HPDE6-E6E7 (cell line): ENCODE measurements around the gene RNASEL.
A peak's percentile ranks its signal among the peaks of the same experiment; 100 is the strongest.
"Not testable (repeated sequence)": the region's sequence is repeated elsewhere in the genome, so short reads cannot be mapped to it uniquely, and the experiment has no call there.

Source experiments
- DNase-seq: peaks from one replicate; pipeline ENCODE4 v3.0.0; 2011; ENCODE audit warnings: missing footprints; ENCODE audit errors: extremely low spot score

RNASEL gene, protein sequence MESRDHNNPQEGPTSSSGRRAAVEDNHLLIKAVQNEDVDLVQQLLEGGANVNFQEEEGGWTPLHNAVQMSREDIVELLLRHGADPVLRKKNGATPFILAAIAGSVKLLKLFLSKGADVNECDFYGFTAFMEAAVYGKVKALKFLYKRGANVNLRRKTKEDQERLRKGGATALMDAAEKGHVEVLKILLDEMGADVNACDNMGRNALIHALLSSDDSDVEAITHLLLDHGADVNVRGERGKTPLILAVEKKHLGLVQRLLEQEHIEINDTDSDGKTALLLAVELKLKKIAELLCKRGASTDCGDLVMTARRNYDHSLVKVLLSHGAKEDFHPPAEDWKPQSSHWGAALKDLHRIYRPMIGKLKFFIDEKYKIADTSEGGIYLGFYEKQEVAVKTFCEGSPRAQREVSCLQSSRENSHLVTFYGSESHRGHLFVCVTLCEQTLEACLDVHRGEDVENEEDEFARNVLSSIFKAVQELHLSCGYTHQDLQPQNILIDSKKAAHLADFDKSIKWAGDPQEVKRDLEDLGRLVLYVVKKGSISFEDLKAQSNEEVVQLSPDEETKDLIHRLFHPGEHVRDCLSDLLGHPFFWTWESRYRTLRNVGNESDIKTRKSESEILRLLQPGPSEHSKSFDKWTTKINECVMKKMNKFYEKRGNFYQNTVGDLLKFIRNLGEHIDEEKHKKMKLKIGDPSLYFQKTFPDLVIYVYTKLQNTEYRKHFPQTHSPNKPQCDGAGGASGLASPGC

DNA sequence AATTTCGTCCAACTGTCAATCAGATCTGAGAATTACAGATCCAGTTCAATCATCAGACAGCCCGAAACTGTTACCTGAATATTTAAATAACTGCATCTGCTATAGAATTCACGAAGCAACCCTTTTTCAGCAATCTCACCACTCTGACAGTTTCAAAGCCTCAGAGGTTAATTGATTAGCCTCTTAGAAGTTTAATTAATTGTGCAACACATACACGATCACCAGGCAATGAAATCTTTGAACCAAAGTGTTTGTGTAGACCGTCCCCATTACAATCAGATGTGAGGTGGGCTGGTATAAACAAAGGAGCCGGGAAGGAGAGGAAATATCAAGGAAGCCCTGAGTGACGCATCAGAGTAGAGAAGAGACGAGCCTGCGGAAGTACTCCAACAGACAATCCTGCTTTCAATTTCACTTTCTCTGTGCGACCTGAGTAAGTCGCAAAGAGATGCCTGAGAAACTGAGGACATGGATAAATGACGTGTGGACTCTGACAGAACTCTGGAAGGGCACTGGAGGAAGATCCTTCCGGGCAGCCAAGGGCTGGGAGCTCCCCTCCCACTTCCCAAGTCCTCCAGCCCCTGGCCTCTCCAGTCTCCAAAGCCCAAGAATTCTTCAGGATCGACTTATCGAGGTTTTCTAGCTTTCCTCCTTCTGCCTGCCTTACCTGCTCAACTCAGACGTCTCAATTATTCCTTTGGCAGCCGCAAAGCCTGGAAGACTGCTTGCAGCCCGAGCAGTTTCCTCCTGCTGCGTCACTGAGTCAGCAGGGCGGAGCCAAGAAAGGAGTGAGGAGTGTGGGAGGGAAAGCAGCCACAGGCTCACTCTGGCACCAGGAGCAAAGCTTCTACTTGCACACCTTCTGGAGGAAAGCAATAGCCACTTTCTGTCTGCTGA is at the start of gene RNASEL:
Gene RNASEL, minus strand, starts transcription at position 757 of the 897 bp plus-strand sequence. CDS start 2,450 bp downstream, outside the sequence.
- DNase-seq: peak; percentile 81

DNA sequence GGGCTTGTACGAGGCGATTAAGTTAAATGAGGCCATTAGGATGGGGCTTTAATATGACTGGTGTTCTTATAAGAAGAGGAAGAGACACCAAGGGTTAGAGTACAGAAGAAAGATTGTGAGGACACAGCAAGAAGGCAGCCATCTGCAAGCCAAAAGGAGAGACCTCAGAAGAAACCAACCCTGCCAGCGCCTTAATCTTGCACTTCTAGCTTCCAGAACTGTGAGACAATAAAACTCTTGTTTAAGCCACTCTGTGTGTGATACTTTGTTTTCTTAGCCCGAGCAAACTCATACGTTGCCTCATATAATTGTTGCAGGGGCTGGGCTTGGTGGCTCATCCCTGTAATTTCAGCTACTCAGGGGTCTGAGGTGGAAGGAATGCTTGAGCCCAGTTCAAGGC is 48.7 kb upstream of the RNASEL start:
- no peak for DNase-seq

DNA sequence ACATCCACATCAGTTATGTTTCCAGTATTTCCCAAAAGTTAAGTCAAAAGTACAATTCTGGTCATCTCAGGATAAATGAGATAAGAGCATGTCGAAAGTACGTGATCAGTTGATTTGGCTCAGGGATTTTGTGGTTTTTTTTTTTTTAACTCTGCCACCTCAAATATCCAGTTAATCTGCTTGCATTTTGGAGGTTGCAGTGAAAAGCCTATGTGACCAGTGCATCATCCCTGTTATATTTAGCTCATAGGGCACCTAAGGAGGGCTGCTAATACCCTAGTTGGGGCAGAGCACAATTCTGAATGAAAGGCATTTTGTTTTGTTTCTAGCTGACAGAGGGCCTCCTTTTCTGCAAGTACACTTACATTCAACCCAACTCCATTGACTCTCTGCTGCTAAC is 46.8 kb upstream of the RNASEL start:
- DNase-seq: no peak

DNA sequence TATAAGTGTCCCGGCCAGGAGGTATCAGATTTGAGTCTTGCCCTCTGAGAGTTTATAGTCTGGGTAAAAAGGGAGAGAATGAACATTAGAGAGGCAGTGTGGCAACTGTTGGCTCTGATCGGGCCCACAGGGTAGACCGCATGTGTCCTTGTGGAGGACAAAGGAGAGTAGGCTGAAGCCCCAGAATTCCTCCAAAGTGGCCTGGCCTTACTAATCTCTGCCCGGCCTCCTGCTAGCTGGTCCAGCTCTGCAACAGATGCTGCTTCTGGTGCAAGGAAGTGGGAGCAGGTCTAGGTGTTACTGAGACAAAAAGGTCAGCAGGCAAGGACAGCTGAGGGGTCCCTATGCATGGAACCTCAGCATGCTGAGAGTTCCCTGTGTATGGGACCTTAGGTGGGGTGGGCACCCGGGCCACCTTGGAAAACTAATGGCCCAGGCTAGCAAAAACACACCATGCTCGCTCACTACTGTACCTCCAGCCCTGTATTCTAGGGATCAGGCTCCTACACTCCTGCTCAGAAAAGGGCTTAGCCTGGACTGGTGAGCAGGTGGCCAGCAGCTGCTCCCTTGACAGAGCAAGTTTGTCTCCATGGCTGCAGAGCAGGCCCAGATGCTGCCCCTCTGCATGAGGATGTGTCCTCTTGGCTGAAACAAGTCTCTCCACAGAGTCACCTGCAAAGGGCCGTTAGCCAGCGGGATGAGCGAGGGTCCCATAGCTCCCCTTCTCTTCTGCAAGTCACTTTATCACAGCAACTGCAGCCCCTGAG is 45.4 kb upstream of the RNASEL start:
- DNase-seq: no peak

DNA sequence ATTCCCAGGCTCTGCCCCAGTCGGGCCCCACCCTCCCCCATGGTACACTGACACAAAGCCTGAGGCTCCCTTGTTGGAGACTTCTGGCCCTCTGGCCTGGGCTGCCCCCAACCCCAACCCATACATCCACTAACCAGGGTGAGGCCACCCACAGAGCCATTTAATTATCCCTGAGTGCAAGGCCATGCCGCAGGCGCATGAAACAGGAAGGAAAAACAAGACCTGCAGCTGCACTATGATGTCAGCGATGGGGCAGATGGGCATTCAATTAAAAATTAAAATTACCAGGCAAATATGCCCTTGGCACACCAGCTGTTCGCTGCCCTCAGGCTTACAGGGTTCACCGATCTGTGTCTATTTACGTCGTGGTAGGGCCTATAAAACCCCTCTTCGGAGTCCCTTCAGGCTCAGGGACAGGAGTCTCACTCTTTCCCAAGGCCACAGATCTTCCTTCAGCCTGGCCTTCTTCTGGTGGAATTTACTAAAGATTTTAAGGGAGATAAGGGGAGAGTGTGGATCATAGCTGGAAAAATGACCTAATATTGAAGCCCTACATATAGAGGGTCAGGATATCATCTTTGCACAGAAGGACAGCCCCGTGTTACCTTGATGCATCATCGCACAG is 44.7 kb upstream of the RNASEL start:
- DNase-seq: no peak

DNA sequence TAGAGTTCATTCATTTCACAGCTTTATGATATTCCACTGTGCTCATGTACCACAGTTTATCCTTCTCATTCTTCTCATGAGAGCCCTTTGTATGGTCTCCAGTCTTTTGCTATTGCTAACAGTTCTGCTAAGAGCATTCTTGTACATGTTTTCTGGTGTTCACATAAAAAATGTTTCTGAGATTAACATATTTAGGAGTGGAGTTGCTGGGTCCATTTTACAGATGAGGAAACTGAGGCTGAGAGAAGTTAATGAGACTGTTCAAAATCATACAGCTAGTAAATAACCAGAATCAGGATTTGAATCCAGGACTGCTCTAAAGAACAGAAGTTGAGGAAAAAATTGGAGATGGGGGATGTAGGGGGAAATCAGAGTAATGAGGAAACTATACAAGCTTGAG is 44.0 kb upstream of the RNASEL start:
- no peak for DNase-seq

DNA sequence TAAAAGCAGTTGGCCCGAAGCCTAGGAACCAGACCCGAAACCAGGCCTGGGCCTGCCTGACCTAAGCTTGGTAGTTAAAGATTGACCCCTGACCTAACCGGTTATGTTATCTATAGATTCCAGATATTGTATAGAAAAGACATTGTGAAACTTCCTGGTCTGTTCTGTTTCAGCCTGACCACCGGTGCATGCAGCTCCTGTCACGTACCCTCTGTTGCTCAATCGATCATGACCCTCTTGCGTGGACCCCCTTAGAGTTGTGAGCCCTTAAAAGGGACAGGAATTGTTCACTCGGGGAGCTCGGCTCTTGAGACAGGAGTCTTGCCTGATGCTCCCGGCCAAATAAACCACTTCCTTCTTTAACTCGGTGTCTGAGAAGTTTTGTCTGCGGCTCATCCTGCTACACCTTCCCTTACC is 43.4 kb upstream of the RNASEL start:
- not testable (repeated sequence) for DNase-seq

DNA sequence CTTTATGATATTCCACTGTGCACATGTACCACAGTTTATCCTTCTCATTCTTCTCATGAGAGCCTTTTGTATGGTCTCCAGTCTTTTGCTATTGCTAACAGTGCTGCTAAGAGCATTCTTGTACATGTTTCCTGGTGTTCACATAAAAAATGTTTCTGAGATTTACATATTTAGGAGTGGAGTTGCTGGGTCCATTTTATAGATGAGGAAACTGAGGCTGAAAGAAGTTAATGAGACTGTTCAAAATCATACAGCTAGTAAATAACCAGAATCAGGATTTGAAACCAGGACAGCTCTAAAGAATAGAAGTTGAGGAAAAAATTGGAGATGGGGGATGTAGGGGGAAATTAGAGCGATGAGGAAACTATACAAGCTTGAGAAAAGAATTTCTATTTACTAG is 42.9 kb upstream of the RNASEL start:
- DNase-seq: no peak

DNA sequence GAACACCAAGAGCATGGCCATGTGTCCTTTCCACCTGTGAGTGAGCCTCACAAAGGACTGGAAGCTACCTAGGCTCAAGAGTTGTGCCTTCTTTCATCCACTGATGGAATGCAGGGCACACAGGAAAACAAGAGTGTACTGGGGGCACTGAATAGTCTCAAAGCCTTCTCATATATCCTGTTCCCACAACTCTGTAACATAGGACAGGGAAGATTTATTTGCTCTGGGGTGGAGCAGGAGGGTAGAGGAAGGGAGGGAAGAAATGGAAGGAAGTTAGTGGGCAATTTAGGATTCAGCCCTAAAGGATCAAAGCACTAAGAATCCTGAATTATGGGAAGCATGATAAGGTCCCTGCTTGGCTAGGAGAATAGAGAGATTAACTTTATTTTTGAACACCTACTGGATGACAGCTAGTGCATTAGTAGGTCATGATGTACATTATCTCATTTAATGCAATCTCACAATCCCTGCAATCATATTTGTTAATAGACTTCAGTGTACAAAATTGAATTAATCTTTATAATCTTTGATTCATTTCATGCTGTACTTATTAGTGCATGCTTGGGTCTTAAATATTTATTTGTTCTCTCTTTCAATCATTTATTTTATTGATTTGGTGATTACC is 42.1 kb upstream of the RNASEL start:
- no peak for DNase-seq

DNA sequence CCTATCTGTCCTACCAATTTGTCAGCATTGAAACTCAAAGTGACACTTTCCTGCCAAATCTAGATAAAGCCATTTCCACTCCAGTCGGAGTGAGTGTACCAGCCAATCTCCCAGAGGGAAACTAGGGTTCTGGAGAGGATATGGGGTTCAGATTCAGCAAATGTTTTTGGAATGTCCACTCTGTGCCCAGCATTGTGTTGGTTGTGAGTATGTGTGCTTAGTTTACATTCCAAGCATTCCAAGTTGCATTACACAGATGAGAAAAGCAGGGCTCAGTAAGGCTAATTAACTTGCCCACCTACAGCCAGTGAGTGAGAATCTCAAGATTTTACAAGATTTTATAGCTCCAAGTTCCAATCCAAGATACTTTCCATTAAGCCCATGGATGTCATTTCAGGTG is 41.5 kb upstream of the RNASEL start:
- no peak for DNase-seq

DNA sequence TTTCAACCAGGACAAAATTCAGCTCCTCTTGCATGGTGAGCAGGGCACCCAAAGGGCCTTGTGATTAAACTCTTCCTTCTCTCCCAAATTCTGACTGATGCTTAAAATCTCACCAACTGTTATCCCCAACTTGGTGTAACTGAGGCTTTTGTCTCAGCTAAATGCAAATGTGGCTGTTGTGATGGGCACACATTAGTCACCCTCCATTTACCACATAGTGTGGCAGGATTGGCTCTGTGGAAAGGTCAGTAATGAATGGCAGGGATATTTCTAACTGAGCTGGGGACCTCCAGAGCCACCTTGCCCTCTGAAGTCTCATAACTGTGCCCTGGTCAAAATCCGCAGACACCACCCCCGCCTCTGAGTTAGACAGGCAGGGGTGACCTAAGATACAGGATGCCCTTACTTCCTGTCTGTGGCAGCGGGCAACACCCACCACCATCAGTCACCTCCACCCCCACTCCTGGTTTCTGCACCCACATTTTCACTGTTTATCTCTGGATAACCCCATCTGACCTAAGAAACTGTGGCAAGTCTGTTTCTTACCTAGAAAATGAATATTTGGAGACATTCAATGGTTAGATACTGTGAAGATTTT is 40.5 kb upstream of the RNASEL start:
- DNase-seq: no peak

DNA sequence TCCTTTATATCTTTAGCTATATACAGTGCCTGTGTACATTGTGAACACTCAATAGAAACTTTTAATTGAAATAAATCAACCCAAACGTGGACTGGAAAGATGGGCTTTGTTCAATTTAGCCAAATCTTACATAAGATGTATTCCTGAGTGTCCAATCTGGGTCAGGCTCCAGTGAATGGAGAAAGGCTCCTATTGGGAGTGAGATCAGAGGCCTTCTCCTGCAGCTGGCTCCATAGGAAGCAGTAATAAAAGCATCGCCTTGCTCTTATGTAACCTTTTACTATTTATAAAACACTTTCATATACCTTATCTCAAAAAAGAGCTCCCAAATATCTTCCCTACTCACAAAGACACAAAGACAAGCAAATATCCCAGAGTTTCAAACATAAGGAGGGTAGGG is 40.0 kb upstream of the RNASEL start:
- DNase-seq: no peak

DNA sequence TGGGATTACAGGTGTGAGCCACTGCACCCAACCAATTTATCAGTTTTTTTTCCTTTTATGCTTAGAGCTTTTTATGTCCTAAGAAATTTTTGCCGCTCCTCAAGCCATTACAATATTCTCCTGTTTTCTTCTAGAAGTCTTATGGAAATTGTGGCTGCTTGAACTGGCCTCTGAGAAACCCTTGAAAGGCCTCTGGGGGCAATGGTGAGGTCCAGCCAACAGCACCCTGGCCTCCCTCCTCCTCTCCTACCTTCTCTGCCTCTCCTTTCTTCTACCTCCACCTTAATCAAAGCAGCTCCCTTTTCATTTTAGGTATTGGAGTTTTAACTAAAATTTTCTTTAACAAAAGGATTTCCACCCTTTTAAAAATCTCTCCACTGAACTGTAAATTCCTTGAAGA is 39.6 kb upstream of the RNASEL start:
- no peak for DNase-seq

DNA sequence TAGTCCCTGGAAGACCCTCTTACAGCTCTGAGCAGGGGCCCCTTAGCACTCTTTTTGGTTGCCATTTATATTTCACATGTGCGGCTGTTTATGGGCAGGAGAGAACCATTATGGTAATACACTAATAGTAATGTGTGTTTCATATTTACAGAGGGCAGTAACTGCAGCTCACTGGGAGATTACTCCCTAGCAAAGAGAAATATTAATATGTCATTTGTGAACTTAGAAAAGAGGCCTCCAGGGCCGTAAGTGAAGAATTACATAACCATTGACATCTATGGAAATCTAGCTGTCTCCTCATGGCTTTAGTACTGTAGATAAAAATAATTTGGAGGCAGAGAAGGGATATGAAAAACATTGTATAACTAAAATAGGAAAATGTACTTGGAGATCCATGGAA is 38.6 kb upstream of the RNASEL start:
- DNase-seq: no peak

DNA sequence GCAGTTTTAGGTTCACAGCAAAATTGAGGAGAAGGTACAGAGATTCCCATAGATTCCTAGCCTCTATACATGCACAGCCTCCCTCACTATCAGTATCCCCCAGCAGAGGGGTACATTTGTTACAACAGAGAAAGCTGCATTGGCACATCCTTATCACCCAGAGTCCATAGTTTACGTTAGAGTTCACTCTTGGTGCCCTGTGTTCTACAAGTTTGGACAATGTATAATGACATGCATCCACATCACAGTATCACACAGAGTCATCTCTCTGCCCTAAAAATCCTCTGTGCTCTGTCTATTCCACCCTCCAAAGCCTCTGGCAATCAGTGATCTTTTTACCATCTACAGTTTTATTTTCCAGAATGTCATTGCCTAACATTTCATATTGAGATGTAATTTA is 37.5 kb upstream of the RNASEL start:
- DNase-seq: no peak

DNA sequence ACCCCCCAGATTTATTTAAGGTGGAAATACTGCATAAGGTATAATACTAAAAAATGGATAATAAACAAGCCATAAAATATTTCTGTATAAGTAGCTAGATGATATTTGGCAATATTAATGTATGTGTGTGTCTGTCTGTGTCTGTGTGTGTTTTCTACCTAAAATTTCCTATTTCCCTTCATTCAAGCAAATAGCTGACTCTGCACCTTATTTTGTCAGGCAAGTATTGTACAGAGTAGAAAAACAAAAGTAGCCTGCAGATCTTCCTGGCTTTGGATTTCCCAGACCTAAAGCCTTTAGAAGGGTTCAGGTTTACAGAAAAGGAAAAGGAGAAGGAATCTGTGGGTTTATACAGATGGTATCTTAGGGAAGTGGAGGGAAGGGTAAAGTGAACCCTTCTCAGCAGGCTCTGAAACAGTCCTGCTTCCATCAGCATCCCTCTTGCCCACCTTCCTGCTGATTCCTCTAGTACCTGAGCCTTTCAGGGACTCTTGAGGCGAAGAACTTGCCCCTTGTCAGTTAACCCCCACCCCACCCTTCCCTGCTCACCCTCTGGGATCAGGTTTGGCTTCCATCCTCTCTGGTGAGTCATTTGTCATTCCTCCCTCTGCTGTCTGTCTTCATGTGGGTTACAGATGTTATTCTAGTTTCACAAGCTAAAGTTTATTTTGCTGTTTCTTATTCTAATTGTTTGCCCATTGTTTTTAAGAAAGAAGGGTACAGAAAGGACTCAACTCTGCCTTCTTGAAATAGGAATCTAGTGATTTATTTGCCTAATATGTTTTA is 36.9 kb upstream of the RNASEL start:
- peak; percentile 47 for DNase-seq

DNA sequence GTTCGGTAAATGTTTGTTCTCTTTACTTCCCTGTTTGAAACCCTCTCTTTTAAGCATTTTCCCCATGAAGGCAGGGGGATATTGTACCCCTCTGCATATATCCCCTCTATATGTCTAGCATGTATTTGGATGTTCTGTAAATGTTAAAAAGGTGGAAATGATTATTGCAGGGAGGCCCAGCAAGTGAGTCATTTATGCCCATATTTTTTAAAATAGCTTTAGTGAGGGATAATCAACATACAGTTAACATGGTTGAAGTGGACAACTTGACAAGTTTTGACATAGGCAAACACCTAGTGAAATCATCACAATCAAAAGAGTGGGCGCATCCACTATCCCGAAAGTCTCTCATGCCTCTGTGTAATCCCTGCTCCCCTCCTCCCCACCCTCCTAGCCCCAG is 36.0 kb upstream of the RNASEL start:
- no peak for DNase-seq

DNA sequence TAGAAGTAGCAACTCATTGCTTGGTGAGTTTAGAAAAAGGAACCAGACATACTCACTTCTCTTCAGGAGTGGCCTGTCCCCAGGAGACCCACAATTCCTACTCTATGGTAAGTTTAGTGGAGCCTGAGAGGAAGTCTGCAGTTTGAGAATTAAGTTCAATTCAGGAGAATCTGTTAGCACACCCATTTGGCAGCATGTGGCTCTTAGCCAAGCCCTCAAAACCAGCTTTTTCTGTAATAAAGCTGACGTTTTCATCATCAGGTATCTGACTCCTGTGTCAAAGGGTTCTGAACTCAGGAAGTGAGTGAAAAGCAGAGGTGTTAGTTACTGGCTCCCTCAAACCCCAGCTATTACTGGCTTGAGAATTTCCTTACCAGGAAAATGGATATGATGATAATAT is 35.5 kb upstream of the RNASEL start:
- DNase-seq: no peak

DNA sequence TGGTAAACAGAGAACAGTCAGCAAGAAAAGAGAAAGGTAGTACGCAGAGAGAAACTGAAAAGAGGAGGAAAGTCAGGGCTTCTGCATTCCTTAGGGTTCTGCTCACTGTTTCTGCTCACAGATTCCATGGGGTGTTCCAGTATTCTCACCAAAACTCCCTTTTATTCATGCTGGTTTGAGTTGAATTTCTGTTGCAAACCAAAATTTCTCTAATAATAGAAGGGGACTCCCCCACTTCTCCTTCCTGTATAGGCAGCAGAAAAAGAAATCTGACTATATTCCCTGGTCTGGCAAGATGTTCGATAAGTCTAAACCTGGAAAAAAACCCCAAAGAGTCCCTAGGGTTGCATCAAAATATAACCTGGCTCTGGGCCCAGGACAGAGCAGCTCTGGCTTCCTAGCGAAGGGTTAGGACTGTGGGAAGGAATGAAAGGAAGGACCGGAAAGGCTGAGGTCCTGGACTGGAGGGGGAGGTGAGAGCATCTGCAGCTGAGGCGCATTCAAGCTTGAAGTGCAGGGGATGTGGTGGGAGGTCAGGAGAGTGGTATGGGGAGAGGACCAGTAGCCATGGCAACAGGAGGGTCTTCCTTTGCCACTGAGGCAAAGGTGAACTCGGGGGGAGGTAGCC is 34.0 kb upstream of the RNASEL start:
- DNase-seq: no peak
